ENCODE measurements around the gene PRKACA.

PRKACA gene

GRCh38 chr19:14070268-14071050 lies 47.1 kb downstream of the PRKACA start:
- TF ChIP-seq ZFX (IDR thresholded peaks at IDR 0.05) (no peak), CTCF (conservative IDR thresholded peaks at IDR 0.05) (no peak)

GRCh38 chr19:14066134-14066533 lies 51.4 kb downstream of the PRKACA start:
- no peak overlapping the region for H3K27ac ChIP-seq
- TF ChIP-seq CTCF (conservative IDR thresholded peaks at IDR 0.05) (no peak), ZFX (IDR thresholded peaks at IDR 0.05) (no peak)

More at GRCh38 chr19:14070268-14071050, 47.1 kb downstream of the PRKACA start:
- no peak overlapping the region for H3K27ac ChIP-seq

- no peak for TF ChIP-seq ZFX (IDR thresholded peaks at IDR 0.05)
- no peak for TF ChIP-seq CTCF (conservative IDR thresholded peaks at IDR 0.05)
- no peak overlapping the region for H3K27ac ChIP-seq
Observed at GRCh38 chr19:14063105-14063504, 54.5 kb downstream of the PRKACA start.

- TF ChIP-seq ZFX (IDR thresholded peaks at IDR 0.05) (no peak), CTCF (conservative IDR thresholded peaks at IDR 0.05) (no peak)
- H3K27ac ChIP-seq = no peak overlapping the region
Observed at GRCh38 chr19:14062558-14062855, 55.1 kb downstream of the PRKACA start.

- H3K27ac ChIP-seq = no peak within 1 kb of the TSS
- TF ChIP-seq CTCF (conservative IDR thresholded peaks at IDR 0.05) (no peak), ZFX (IDR thresholded peaks at IDR 0.05) (no peak)
Observed at GRCh38 chr19:14061751-14062557, 55.6 kb downstream of the PRKACA start, which contains the start of gene PALM3. PALM3 (minus strand) TSS chr19:14062076; CDS start chr19:14061980, 96 bp downstream.

GRCh38 chr19:14061081-14061749 lies 56.3 kb downstream of the PRKACA start:
- TF ChIP-seq ZFX (IDR thresholded peaks at IDR 0.05) (no peak), CTCF (conservative IDR thresholded peaks at IDR 0.05) (no peak)
- H3K27ac ChIP-seq = no peak overlapping the region

All from C4-2B (cell line).